Keratinocyte (primary cell): Measurements from ENCODE around the gene FOXQ1. TPM values are rescaled to one million over a fixed set of nuclear protein-coding genes. Genes with fewer than 3 reads are reported as not detected.

Source experiments
- DNase-seq: peaks from one replicate; pipeline ENCODE4 v3.0.0-alpha.2; 2011; ENCODE audit warnings: low read depth, missing footprints, low spot score
- FAIRE-seq: peaks from 2 replicates; lab custom pipeline; 2011; peaks lifted over from hg19 to GRCh38; lab: Jason Lieb, UNC
- H2AFZ ChIP-seq: 2 replicates; pipeline ENCODE4 v1.6.0; 2012; ENCODE audit warnings: low read length, control low read depth, inconsistent platforms; ENCODE audit not compliant: control insufficient read depth
- H3K27ac ChIP-seq: 2 replicates; pipeline ENCODE4 v1.5.1; 2011; ENCODE audit warnings: low read length; ENCODE audit not compliant: control insufficient read depth, insufficient read depth
- H3K27me3 ChIP-seq: 3 replicates; pipeline ENCODE4 v1.6.0; 2011; ENCODE audit warnings: low read length; ENCODE audit not compliant: control insufficient read depth, insufficient read depth; ENCODE audit errors: extremely low read depth
- H3K36me3 ChIP-seq, 2 experiments: 2 replicates in 1 of 2; 3 replicates in 1 of 2; pipeline ENCODE4 v1.5.1; 2011; ENCODE audit warnings: low read length in 2 of 2, mild to moderate bottlenecking in 1 of 2; ENCODE audit not compliant: control insufficient read depth in 2 of 2, insufficient read depth in 2 of 2; ENCODE audit errors: extremely low read depth in 1 of 2
- H3K4me1 ChIP-seq: 3 replicates; pipeline ENCODE4 v1.5.1; 2011; ENCODE audit warnings: low read length; ENCODE audit not compliant: control insufficient read depth, insufficient read depth; ENCODE audit errors: extremely low read depth
- H3K4me2 ChIP-seq: 3 replicates; pipeline ENCODE4 v1.6.0; 2011; ENCODE audit warnings: low read depth, low read length; ENCODE audit not compliant: control insufficient read depth, insufficient read depth; ENCODE audit errors: extremely low read depth
- H3K4me3 ChIP-seq, 3 experiments: fragments of 200-600 bp in 1 of 3; sonication (generic) in 1 of 3; 2 replicates in 2 of 3; 3 replicates in 1 of 3; pipeline ENCODE4 v1.5.1; 2011 to 2016; ENCODE audit warnings: low read length in 3 of 3, mild to moderate bottlenecking in 3 of 3, control low read depth in 2 of 3, inconsistent platforms in 1 of 3, low read depth in 1 of 3, mixed read lengths in 1 of 3, mixed run types in 1 of 3, moderate library complexity in 1 of 3; ENCODE audit not compliant: control insufficient read depth in 2 of 3, insufficient read depth in 2 of 3; ENCODE audit errors: extremely low read depth in 1 of 3
- H3K79me2 ChIP-seq: 2 replicates; pipeline ENCODE4 v1.6.0; 2012; ENCODE audit warnings: low read length; ENCODE audit not compliant: control insufficient read depth, insufficient read depth
- H3K9ac ChIP-seq: 3 replicates; pipeline ENCODE4 v1.6.0; 2011; ENCODE audit warnings: low read length; ENCODE audit not compliant: control insufficient read depth, insufficient read depth; ENCODE audit errors: extremely low read depth
- H3K9me1 ChIP-seq: 3 replicates; pipeline ENCODE4 v1.6.0; 2011; ENCODE audit warnings: low read length; ENCODE audit not compliant: control insufficient read depth, insufficient read depth; ENCODE audit errors: extremely low read depth
- H3K9me3 ChIP-seq: 2 replicates; pipeline ENCODE4 v1.5.1; 2012; ENCODE audit warnings: low read depth, low read length; ENCODE audit not compliant: control insufficient read depth
- H4K20me1 ChIP-seq: 3 replicates; pipeline ENCODE4 v1.6.0; 2011; ENCODE audit warnings: low read length; ENCODE audit not compliant: control insufficient read depth, insufficient read depth; ENCODE audit errors: extremely low read depth
- EZH2 ChIP-seq: IDR thresholded peaks from one replicate; pipeline ENCODE4 v1.6.1; 2012; ENCODE audit warnings: inconsistent platforms, mild to moderate bottlenecking, low read length, moderate library complexity
- dilution Hi-C: fragments of 300-500 bp; cut with MboI; formaldehyde crosslinking; loops from one replicate; pipeline ENCODE4 v1.7.0; 2020; ENCODE audit warnings: low sequenced_read_pairs; ENCODE audit not compliant: extremely low pct_ligation_motif_present
- polyA plus RNA-seq, 5 experiments: library from polyadenylated mRNA; depleted of rRNA in 3 of 5; stranded (reverse) in 3 of 5; stranded (forward) in 1 of 5; unstranded in 1 of 5; fragments of >200 nt; gene quantifications; 1 replicate in 1 of 5; 2 replicates in 3 of 5; 3 replicates in 1 of 5; pipeline versions ENCODE4 v1.2.1 to v1.2.3, GENCODE V29; 2011 to 2012; ENCODE audit warnings: missing spikeins in 2 of 5, low read depth in 1 of 5, low replicate concordance in 1 of 5
- TF ChIP-seq, protein P1 (sequence below), 3 experiments: IDR thresholded peaks in 1 of 3; conservative IDR thresholded peaks in 1 of 3; optimal IDR thresholded peaks in 1 of 3; 2 replicates in 2 of 3; 3 replicates in 1 of 3; pipeline versions ENCODE3 to v1.5.1; 2011; ENCODE audit warnings: low read length in 3 of 3, mild to moderate bottlenecking in 3 of 3, moderate library complexity in 2 of 3, control low read depth in 1 of 3, inconsistent platforms in 1 of 3; ENCODE audit not compliant: insufficient read depth in 2 of 3; ENCODE audit errors: extremely low read depth in 1 of 3

The FOXQ1 gene
- polyA plus RNA-seq, 1 donor (not counting 4 experiments of a cell fraction or from before 2014, with no cell fraction given), result 5.4 TPM

DNA sequence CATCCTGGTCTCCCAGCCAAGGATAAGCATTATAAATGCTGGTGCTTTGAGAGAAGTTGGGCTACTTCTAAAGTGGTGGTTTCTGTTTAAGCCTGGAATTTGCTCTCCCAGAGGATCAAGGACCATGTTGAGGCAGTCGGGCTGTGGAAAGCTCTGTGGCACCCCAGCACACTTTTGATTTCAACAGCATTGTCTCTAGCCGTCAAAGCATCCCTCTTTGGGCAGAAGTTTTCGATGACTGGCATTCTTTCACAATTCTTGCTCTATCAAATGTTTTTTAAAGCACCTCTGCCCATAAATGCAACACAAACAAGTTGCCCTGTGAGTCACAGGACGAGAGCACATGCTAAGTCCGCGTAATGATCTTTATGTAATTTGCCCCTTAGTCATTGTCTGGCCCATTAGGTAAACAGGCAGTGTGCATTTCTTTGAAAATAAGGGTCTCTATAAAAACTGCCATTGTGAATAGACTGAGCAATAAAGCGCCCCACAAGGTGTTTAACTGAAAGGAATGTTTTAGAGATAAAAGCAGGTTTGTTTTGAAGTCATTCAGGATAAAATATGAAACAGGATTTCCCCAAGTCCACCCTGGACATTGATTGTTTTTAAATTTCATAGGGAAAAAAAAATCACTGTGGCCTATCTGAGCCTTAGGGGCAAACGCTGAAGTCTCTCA, 44.7 kb upstream of the FOXQ1 start:
- Histone ChIP-seq H3K4me1 (no peaks in the 10 kb centered on the region), H3K27ac (no peak overlapping the region), H2AFZ (no peak overlapping the region), H3K9me3 (no peaks in the 10 kb centered on the region), H3K36me3 (no peaks in the 10 kb centered on the region), H3K4me3 (no peak overlapping the region), H3K9ac (no peak overlapping the region), H4K20me1 (no peaks in the 10 kb centered on the region), H3K27me3 (no peaks in the 10 kb centered on the region), H3K9me1 (no peaks in the 10 kb centered on the region), H3K79me2 (no peaks in the 10 kb centered on the region), H3K4me2 (no peak overlapping the region)
- no peak for DNase-seq
- TF ChIP-seq, protein P1, sequence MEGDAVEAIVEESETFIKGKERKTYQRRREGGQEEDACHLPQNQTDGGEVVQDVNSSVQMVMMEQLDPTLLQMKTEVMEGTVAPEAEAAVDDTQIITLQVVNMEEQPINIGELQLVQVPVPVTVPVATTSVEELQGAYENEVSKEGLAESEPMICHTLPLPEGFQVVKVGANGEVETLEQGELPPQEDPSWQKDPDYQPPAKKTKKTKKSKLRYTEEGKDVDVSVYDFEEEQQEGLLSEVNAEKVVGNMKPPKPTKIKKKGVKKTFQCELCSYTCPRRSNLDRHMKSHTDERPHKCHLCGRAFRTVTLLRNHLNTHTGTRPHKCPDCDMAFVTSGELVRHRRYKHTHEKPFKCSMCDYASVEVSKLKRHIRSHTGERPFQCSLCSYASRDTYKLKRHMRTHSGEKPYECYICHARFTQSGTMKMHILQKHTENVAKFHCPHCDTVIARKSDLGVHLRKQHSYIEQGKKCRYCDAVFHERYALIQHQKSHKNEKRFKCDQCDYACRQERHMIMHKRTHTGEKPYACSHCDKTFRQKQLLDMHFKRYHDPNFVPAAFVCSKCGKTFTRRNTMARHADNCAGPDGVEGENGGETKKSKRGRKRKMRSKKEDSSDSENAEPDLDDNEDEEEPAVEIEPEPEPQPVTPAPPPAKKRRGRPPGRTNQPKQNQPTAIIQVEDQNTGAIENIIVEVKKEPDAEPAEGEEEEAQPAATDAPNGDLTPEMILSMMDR (optimal IDR thresholded peaks at IDR 0.05 in 1 of 3, IDR thresholded peaks at IDR 0.05 in 1 of 3, conservative IDR thresholded peaks at IDR 0.05 in 1 of 3; ENCODE audit: extremely low read depth in 1 of 3, insufficient read depth in 2 of 3, low read length in 3 of 3), result no peak
- no peak for TF ChIP-seq EZH2
- dilution Hi-C loops, result no loop called here
- FAIRE-seq, result no peak

DNA sequence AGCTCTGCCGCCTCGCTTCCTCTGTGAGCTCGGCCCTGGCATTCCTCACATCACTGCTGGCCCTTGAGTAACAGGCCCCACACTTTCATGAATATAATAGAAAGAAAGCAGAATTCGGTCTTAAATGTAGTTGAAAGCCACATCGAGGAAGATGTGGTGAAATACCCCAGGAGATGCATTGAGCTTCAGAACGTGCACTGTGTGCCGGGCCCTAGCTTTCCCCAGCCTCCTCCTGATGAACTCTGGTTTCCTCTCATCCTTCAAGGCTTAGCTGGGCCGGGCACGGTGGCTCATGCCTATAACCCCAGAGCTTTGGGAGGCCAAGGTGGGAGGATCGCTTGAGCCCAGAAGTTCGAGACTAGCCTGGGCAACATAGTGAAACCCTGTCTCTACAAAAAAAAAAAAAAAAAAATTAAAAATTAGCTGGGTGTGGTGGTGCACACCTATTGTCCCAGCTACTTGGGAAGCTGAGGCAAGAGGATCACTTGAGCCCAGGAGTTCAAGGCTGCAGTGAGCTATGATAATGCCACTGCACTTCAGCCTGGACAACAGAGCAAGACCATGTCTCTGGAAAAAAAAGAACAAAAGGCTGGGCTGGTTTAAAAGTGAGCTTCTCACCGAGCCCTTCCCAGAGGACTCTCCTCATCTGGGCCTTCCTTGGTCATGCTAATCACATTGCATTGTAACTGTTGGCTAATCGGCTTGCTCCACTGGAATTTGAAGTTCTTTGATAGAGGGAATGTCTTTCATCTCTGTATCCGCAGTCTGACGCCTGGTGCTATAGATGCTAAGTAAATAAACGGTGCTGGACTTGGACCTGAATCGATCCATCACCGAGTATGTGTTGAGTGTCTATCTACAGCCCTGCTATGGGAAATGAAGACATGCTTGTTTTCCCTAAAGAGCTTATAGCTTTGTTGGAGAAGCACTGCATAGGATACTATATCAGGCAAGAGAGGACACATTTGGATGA, 43.8 kb upstream of the FOXQ1 start:
- dilution Hi-C loops, result no loop called here
- no peak overlapping the region for H3K9ac ChIP-seq
- no peak overlapping the region for H2AFZ ChIP-seq
- no peaks in the 10 kb centered on the region for H4K20me1 ChIP-seq
- TF ChIP-seq EZH2, result no peak
- TF ChIP-seq, protein P1 (optimal IDR thresholded peaks at IDR 0.05 in 1 of 3, IDR thresholded peaks at IDR 0.05 in 1 of 3, conservative IDR thresholded peaks at IDR 0.05 in 1 of 3; ENCODE audit: extremely low read depth in 1 of 3, insufficient read depth in 2 of 3, low read length in 3 of 3), result no peak
- no peak for DNase-seq
- no peak overlapping the region for H3K27ac ChIP-seq
- FAIRE-seq, result no peak
- no peaks in the 10 kb centered on the region for H3K27me3 ChIP-seq
- H3K36me3 ChIP-seq, result no peaks in the 10 kb centered on the region
- H3K4me1 ChIP-seq, result no peaks in the 10 kb centered on the region
- no peaks in the 10 kb centered on the region for H3K79me2 ChIP-seq
- H3K4me3 ChIP-seq, result no peak overlapping the region
- no peaks in the 10 kb centered on the region for H3K9me3 ChIP-seq
- no peaks in the 10 kb centered on the region for H3K9me1 ChIP-seq
- no peak overlapping the region for H3K4me2 ChIP-seq
